ENCODE results near the gene NMNAT2.

GRCh38 chr1:183330335-183330734, 87.8 kb downstream of the NMNAT2 start:
- TF ChIP-seq, protein P1, sequence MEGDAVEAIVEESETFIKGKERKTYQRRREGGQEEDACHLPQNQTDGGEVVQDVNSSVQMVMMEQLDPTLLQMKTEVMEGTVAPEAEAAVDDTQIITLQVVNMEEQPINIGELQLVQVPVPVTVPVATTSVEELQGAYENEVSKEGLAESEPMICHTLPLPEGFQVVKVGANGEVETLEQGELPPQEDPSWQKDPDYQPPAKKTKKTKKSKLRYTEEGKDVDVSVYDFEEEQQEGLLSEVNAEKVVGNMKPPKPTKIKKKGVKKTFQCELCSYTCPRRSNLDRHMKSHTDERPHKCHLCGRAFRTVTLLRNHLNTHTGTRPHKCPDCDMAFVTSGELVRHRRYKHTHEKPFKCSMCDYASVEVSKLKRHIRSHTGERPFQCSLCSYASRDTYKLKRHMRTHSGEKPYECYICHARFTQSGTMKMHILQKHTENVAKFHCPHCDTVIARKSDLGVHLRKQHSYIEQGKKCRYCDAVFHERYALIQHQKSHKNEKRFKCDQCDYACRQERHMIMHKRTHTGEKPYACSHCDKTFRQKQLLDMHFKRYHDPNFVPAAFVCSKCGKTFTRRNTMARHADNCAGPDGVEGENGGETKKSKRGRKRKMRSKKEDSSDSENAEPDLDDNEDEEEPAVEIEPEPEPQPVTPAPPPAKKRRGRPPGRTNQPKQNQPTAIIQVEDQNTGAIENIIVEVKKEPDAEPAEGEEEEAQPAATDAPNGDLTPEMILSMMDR (IDR thresholded peaks at IDR 0.05), result no peak
- no peak for TF ChIP-seq POLR2A (IDR thresholded peaks at IDR 0.05)

All from ovary (tissue), 3 donors.